Activated CD8-positive, alpha-beta memory T cell treated with anti-CD3 and anti-CD28 coated beads for 4 hours (primary cell): ENCODE measurements around the gene NUAK2.
A peak's percentile ranks its signal among the peaks of the same experiment; 100 is the strongest.

Experiments
- DNase-seq, 2 donors: peaks; one replicate each; pipeline ENCODE4 v3.0.0-alpha.2; 2020; ENCODE audit warnings: low read depth in 2 of 2

NUAK2 gene

GRCh38 chr1:205274041-205274691 is 47.4 kb downstream of the NUAK2 start:
- DNase-seq, result no peak

- DNase-seq, result peak; percentile 68
Measured at GRCh38 chr1:205273551-205273982, 48.0 kb downstream of the NUAK2 start.

- DNase-seq, result no peak
Measured at GRCh38 chr1:205272536-205272935, 49.0 kb downstream of the NUAK2 start.

GRCh38 chr1:205271745-205272144 is 49.8 kb downstream of the NUAK2 start:
- no peak for DNase-seq

- DNase-seq, result no peak
Measured at GRCh38 chr1:205271277-205271676, 50.3 kb downstream of the NUAK2 start.

GRCh38 chr1:205270764-205271163 is 50.8 kb downstream of the NUAK2 start:
- no peak for DNase-seq

GRCh38 chr1:205270271-205270670 is 51.3 kb downstream of the NUAK2 start:
- DNase-seq, result no peak

- DNase-seq, result no peak
Measured at GRCh38 chr1:205269711-205270110, 51.8 kb downstream of the NUAK2 start.

GRCh38 chr1:205268846-205269680 is 52.5 kb downstream of the NUAK2 start:
- DNase-seq, result no peak

- no peak for DNase-seq
Measured at GRCh38 chr1:205267306-205267902, 54.1 kb downstream of the NUAK2 start.

GRCh38 chr1:205266611-205267305 is 54.8 kb downstream of the NUAK2 start:
- DNase-seq, result no peak

- no peak for DNase-seq
Measured at GRCh38 chr1:205263580-205264190, 57.9 kb downstream of the NUAK2 start.

GRCh38 chr1:205262731-205263171 is 58.8 kb downstream of the NUAK2 start:
- no peak for DNase-seq

- no peak for DNase-seq
Measured at GRCh38 chr1:205261946-205262691, 59.4 kb downstream of the NUAK2 start.

GRCh38 chr1:205260948-205261732 is 60.4 kb downstream of the NUAK2 start:
- DNase-seq, result no peak

GRCh38 chr1:205259998-205260397 is 61.5 kb downstream of the NUAK2 start:
- no peak for DNase-seq

- no peak for DNase-seq
Measured at GRCh38 chr1:205259324-205259832, 62.2 kb downstream of the NUAK2 start.

- no peak for DNase-seq
Measured at GRCh38 chr1:205258719-205259118, 62.8 kb downstream of the NUAK2 start.

- no peak for DNase-seq
Measured at GRCh38 chr1:205258261-205258691, 63.3 kb downstream of the NUAK2 start.

GRCh38 chr1:205257735-205258134 is 63.8 kb downstream of the NUAK2 start:
- DNase-seq, result no peak
